ENCODE results near the gene PLA2G4A. TPM values are rescaled to one million over a fixed set of nuclear protein-coding genes. Genes with fewer than 3 reads are reported as not detected.

Gene PLA2G4A
- total RNA-seq, 1 donor from 2014 or later: 2.2 TPM

GRCh38 chr1:186967656-186968394 lies 139.1 kb downstream of the PLA2G4A start:
- intact Hi-C loops (cut with micrococcal nuclease): no loop called here

- intact Hi-C loops (cut with micrococcal nuclease): no loop called here
Measured at GRCh38 chr1:186974774-186975181, 146.0 kb downstream of the PLA2G4A start.

GRCh38 chr1:186975220-186975619 lies 146.5 kb downstream of the PLA2G4A start:
- intact Hi-C loops (cut with micrococcal nuclease): no loop called here

GRCh38 chr1:186976700-186977099 lies 148.0 kb downstream of the PLA2G4A start:
- intact Hi-C loops (cut with micrococcal nuclease): no loop called here

GRCh38 chr1:186977266-186977957 lies 148.7 kb downstream of the PLA2G4A start:
- intact Hi-C loops (cut with micrococcal nuclease): no loop called here

GRCh38 chr1:186978596-186979556 lies 150.1 kb downstream of the PLA2G4A start:
- intact Hi-C loops (cut with micrococcal nuclease): no loop called here

- intact Hi-C loops (cut with micrococcal nuclease): no loop called here
Measured at GRCh38 chr1:186980400-186980799, 151.7 kb downstream of the PLA2G4A start.

GRCh38 chr1:186982116-186982515 lies 153.4 kb downstream of the PLA2G4A start:
- intact Hi-C loops (cut with micrococcal nuclease): no loop called here

- intact Hi-C loops (cut with micrococcal nuclease): no loop called here
Measured at GRCh38 chr1:186983327-186983726, 154.6 kb downstream of the PLA2G4A start.

GRCh38 chr1:186984959-186985358 lies 156.2 kb downstream of the PLA2G4A start:
- intact Hi-C loops (cut with micrococcal nuclease): loop anchor here (5.0 kb wide), 1 partner anchor 178 kb away; no protein-coding TSS in a partner anchor

- intact Hi-C loops (cut with micrococcal nuclease): loop anchor here (1.0 to 5.0 kb wide), 6 partner anchors 179 to 582 kb away; partner anchors contain the start of gene PTGS2
Measured at GRCh38 chr1:186985889-186986491, 157.2 kb downstream of the PLA2G4A start.

GRCh38 chr1:186987065-186987464 lies 158.3 kb downstream of the PLA2G4A start:
- intact Hi-C loops (cut with micrococcal nuclease): loop anchor here (2.0 to 5.0 kb wide), 3 partner anchors 180 to 306 kb away; partner anchors contain the start of gene PTGS2

GRCh38 chr1:186987769-186988168 lies 159.0 kb downstream of the PLA2G4A start:
- intact Hi-C loops (cut with micrococcal nuclease): loop anchor here (2.0 to 5.0 kb wide), 3 partner anchors 180 to 307 kb away; partner anchors contain the start of gene PTGS2

- intact Hi-C loops (cut with micrococcal nuclease): no loop called here
Measured at GRCh38 chr1:186993996-186994395, 165.2 kb downstream of the PLA2G4A start.

- intact Hi-C loops (cut with micrococcal nuclease): no loop called here
Measured at GRCh38 chr1:186994897-186995296, 166.1 kb downstream of the PLA2G4A start.

- intact Hi-C loops (cut with micrococcal nuclease): no loop called here
Measured at GRCh38 chr1:186996816-186997215, 168.1 kb downstream of the PLA2G4A start.

GRCh38 chr1:186997877-186998276 lies 169.1 kb downstream of the PLA2G4A start:
- intact Hi-C loops (cut with micrococcal nuclease): no loop called here

- intact Hi-C loops (cut with micrococcal nuclease): no loop called here
Measured at GRCh38 chr1:186999506-186999905, 170.8 kb downstream of the PLA2G4A start.

- intact Hi-C loops (cut with micrococcal nuclease): no loop called here
Measured at GRCh38 chr1:187001198-187001889, 172.6 kb downstream of the PLA2G4A start.

GRCh38 chr1:187003353-187003752 lies 174.6 kb downstream of the PLA2G4A start:
- intact Hi-C loops (cut with micrococcal nuclease): no loop called here

All from T-helper 2 cell treated with Interferon-gamma antibody and Interleukin-4, amounts not matched to agents 100 ng/mL and 5 ng/mL, for 36 hours (primary cell).